NCI-H69 (cell line): Measurements from ENCODE around the gene NEIL1.
"Not testable (repeated sequence)": the region's sequence is repeated elsewhere in the genome, so short reads cannot be mapped to it uniquely, and the experiment has no call there.

Experiments
- DNase-seq: peaks from one replicate; lab custom pipeline; 2025; lab: John Stamatoyannopoulos, UW

NEIL1 gene

DNA sequence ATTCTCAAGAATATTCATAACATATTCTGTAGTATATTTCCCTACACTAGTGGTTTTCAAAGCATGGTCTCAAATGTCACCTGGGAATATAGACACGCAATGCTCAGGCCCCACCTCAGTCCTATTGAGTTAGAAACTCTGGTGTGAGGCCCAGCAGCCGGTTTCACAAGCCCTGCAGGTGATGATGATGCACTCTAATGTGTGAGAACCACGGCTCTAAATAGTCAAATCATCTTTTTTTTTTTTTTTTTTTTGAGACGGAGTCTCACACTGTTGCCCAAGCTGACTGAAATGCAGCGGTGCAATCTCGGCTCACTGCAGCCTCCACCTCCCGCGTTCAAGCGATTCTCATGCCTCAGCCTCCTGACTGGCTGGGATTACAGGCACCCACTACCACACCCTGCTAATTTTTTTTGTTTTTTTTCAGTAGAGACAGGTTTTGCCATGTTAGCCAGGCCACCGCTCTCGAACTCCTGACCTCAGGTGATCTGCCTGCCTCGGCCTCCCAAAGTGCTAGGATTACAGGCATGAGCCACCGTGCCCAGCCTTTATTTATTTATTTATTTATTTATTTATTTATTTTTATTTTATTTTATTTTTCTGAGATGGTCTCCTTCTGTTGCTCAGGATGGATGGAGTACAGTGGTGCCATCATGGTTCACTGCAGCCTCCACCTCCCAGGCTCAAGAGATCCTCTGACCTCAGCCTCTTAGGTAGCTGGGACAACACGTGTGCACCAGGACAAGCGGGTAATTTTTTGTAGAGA is 13.0 kb upstream of the NEIL1 start:
- DNase-seq = not testable (repeated sequence)

DNA sequence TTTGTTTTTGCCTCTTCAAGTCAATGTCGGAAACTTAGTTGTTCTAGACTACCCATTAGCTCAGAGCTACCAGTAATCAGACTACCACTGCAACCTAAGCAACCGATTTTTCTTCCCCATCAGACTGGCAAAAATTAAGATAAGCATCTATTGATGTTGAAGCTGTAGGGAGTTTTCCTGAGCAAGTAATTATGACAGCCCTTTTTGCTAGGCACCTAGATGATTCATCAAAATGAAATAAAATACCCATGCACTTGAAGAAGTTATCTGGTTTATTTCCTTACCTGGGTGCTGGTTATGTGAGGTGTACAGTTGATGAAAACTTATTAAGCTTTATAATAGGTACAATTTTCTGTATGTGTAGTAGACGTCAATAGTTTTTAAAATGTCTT is 11.5 kb upstream of the NEIL1 start:
- no peak for DNase-seq

DNA sequence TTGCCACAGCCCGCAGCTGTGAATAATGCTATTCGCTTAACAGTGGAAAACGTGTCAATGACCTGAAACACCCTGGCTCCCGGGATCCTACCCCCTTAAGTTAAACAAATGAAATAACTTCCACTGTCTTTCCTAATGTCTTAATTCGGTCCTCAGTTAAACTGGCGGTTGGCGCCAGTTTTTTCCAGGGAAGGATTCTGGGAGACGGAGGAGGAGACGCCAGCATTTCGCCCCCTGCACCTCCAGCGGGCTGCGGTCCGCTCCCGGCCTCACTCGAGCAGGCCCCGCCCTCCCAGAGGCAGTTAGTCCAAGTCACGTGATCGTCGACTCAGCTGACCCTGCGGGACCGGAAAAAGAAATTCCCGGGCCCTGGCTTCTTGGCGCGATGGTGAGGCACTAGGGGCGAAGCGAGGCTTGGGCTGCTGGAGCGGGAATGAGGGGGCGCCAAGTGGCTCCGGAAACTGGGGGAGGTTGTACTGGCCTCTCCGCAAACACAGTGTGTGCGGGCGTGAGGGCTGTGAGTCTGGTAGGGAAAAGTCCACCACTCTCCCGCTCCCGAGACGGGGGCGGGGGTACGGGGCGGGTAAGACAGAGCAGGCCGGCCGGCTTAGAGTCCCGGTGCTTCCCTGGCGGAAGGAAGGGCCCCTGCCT is 11.0 kb upstream of the NEIL1 start, which contains the start of gene COMMD4:
COMMD4 (plus strand) TSS at position 359 of the 651 bp plus-strand sequence; CDS start at position 386, 27 bp downstream.
- peak; percentile 94 for DNase-seq

DNA sequence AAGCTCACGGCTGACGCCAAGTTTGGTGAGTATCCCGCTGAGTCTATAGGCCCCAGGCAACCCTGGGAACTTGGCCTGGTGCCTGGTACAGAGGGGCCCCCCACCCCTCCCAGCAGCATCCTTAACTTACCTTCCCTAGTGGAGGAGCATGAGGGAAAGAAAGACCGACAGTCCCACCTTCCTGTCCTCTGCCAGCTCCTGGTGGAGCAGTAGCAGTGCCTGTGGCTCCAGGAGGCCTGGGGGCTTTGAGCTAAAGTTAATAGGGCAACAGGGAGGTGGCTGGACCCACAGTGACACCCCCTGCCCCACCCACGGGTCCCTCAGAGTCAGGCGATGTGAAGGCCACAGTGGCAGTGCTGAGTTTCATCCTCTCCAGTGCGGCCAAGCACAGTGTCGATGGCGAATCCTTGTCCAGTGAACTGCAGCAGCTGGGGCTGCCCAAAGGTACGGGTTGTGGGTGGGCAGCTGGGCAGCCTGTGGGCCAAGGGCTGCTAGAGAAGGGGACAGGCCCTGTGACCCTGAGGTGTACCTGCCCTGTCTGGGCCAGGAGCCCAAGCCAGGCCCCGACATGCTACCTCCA is 8.1 kb upstream of the NEIL1 start:
- DNase-seq = no peak

DNA sequence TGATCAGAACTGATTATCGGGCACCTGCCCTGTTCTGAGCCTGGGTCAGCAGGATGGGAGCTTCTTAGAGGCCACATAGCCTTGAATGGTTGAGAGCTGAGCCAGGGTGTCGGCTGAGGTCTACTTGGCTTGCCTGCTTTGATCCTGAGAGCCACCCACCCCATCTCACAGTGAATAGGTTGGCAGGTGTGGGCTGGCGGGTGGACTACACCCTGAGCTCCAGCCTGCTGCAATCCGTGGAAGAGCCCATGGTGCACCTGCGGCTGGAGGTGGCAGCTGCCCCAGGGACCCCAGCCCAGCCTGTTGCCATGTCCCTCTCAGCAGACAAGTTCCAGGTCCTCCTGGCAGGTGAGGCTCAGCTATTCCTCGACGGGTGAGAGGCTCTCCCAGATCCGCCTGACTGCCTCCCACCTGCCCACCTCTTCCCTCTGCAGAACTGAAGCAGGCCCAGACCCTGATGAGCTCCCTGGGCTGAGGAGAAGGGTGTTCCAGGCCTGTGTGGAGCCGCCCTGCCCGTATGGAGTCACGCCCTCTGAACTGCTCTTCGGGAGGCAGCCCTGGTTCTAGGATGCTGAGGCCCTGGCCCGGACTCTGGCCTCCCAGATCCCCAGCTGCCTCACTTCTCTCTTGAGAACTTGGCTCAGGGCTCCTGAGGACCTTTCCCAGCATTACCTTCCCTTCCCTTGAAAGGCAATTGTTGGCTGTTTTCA is 7.2 kb upstream of the NEIL1 start:
- DNase-seq = no peak

DNA sequence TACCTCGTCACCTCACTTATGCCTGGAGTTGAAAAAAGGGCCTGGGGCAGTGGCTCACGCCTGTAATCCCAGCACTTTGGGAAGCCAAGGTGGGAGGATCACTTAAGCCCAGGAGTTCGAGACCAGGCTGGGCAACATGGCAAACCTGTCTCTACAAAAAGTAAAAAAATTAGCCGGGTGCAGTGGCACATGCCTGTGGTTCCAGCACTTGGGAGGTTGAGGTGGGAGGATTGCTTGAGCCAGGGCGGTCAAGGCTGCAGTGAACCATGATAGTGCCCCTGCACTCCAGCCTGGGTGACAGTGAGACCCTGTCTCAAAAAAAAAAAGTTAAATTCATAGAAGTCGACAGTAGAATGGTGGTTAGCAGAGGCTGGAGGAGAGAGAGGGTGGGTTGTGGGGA is 4.6 kb upstream of the NEIL1 start:
- DNase-seq = no peak

DNA sequence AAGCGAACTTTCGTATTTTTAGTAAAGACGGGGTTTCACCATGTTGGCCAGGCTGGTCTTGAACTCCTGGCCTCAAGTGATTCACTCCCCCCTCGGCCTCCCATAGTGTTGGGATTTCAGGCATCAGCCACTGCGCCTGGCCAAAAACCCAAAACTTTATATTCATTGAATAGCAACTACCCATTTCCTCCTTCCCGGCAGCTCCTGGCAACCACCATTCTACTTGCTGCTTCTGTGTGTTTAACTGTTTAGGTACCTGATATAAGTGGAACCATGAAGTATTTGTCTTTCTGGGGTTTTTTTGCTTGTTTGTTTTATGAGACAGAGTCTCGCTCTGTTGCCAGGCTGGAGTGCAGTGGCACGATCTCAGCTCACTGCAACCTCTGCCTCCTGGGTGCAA is 2.9 kb upstream of the NEIL1 start:
- DNase-seq = not testable (repeated sequence)

DNA sequence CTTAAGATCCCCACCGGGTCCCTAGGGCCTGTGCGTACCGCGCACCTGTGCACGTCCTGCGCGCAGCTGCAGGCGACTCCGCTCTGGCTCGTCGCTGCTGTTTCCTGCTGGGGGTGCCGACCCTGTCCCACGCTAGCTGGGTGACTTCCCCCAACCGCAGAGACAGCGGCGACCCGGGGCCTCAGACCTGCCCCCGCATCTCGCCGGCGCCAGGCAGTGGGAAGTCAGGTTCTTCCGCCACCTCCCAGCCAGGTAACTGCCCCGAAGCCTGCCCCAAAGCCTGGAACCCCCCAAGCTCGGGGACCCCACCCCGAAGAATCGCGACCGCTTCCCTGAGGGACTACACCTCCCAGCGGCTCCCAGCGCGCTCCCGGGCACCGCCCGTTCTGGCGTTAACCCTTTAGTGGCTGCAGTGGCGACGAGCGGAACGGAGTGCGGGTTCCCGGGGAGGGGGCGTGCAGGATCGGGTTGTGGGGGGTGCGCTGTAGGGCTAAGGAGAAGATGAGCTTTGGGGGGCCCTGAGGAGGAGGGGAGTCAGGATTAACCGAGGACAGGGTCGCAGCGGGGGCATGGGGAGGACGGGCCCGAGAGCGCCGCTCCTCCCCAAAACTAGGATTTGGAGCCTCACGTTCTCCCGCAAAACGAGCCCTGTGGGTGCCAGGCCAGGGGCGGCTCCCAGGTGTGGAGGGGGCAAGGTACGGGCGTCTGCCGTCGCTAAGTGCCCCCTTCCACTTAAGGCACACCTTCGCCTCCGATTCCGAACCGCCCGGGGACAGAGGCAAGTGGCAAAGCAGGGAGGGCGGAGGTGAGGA is 589 bp downstream of the NEIL1 start:
- DNase-seq = peak; percentile 40

DNA sequence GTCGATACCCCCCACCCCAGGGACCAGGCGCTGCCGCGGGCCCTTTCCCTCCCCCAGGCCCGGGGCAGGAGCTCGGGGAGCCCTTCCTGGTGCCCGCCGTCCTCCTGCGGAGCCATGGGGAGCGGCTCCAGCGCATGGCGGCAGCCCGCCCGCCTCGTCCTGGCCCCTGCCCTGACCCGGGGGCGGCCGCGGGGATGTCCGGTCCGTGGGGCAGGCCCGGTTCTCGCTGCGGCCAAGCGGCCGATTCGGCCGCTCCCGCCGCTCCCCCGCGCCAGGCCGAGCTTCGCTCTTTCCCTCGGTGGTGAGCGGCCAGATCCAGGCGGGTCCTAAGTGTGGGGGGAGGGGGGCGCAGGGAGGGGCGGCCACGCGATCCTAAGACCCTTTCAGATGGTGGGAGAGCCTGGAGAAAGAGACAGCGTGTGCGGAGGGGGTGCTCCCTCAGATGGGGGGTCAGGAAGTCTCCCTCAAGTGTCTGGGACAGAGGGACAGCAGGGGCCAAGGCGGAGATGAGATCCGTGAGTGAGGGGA is 1.3 kb downstream of the NEIL1 start:
- DNase-seq = no peak

DNA sequence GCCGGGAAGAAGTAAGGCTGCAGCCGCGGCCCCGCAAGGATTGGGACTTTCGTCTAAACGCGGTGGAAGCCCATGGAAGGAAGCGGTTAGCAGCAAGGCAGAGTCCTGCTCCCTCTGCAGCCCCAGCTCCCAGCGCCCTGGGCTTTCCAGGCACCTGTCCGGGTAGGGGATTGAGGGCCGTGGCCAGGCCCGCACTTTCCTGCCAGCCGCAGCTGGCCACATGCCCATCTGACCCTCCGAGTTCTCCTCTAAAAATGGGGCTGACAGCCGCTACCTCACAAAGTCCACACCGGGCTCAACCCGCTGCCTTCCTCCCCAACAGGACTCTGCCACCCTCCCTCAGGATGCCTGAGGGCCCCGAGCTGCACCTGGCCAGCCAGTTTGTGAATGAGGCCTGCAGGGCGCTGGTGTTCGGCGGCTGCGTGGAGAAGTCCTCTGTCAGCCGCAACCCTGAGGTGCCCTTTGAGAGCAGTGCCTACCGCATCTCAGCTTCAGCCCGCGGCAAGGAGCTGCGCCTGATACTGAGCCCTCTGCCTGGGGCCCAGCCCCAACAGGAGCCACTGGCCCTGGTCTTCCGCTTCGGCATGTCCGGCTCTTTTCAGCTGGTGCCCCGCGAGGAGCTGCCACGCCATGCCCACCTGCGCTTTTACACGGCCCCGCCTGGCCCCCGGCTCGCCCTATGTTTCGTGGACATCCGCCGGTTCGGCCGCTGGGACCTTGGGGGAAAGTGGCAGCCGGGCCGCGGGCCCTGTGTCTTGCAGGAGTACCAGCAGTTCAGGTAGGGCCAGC is 1.9 kb downstream of the NEIL1 start:
- peak; percentile 35 for DNase-seq

DNA sequence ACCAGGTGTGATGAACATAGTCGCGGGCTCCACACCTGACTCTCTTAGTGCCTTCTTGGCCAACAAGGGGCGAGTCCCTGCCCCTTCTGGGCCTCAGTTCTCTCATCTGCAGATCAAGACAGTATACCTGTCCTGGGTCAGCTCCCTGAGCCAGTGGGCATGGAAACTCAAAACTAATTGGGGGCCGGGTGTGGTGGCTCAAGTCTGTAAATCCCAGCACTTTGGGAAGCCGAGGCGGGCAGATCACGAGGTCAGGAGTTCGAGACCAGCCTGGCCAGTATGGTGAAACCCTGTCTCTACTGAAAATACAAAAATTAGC is 2.5 kb downstream of the NEIL1 start:
- not testable (repeated sequence) for DNase-seq

DNA sequence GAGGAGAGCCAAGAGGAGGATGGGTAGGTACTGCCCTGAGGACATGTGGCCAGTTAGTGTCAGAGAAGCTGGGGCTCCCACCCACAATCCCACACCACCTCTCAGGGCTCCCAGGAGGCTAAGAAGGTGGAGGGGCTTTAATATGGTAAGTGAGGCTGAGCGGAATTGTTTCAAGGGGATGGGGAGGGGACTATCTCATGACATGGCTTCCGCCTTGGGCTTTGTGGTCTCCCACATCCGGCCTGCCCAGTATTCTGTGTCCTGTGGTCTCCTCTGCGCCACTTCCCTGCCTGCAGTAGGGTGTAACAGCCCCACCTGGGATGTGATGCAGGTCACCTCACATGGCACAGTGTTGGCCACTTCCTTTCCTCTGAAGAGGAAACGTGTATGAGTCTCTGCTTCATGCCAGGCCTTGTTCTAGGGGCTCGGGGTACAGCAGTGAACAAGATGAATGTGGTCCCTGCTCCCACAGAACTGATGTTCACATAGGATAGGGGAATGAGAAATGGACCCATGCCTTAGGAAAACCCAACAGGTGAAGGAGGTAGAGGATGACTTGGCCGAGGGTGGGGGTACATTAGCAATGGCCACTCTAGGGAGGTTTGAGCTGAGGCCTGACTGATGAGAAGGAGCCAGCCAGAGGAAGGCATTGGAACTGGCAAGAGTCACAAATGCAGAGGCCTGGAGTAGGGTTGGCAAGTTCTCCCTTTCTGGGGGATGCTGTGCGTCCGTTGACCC is 3.2 kb downstream of the NEIL1 start:
- DNase-seq = no peak

DNA sequence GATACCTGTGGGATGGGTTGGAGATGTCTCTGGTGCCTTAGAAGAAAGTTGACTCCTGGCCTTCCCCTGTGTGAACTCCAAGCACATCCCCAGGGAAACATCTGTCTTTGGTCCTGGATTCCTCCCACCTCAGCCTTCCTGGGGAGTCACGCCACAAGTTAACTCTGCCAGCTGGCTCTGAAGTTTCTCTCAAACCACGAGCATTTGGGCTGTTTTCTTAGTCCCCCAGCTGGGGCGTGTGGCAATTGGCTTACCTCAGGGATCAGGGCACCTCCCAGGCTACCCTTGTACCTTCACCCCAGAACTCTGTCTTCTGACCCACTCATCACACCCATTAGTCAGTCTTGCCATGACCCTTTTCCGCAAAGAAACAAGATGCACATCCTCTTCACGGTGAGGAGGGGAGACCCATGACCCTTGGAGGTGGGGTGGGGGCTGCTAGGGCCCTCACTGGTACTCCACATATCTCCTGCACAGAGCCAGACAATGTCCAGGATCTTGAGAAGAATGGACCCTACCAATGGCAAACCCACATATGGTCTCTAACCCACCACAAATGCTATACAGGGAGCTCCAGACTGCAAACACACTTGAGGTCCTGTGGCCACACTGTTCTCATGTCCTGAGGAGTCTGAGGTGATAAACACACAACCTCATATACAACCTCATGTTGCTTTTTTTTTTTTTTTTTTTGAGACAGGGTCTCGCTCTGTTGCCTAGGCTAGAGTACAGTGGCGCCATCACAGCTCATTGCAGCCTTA is 3.9 kb downstream of the NEIL1 start:
- DNase-seq = no peak

DNA sequence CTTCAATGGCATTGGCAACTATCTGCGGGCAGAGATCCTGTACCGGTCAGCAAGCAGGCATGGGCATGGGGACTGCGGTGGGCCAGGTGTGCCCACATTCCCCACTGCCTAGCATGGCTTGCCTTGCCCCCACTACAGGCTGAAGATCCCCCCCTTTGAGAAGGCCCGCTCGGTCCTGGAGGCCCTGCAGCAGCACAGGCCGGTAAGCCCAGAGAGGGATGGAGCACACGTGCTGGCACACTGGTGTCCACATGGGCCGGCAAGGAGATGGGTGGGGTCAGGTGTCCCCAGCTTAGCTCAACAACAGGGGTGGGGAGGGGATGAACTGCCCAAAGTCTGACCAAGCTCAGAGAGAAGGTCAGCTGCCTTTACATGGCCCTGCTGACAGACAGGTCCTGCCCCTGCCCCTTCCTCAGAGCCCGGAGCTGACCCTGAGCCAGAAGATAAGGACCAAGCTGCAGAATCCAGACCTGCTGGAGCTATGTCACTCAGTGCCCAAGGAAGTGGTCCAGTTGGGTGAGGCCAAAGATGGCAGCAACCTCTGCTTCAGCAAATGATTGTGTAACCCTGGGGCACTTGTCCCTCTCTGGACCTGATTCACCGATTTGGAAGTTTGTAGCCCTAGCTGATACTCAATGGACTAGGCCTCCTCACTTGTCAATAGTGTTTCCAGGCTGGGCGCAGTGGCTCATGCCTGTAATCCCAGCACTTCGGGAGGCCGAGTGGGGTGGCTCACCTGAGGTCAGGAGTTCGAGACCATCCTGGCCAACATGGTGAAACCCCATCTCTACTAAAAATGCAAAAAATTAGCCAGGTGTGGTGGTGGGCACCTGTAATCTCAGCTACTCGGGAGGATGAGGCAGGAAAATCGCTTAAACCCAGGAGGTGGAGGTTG is 5.6 kb downstream of the NEIL1 start:
- DNase-seq = no peak

DNA sequence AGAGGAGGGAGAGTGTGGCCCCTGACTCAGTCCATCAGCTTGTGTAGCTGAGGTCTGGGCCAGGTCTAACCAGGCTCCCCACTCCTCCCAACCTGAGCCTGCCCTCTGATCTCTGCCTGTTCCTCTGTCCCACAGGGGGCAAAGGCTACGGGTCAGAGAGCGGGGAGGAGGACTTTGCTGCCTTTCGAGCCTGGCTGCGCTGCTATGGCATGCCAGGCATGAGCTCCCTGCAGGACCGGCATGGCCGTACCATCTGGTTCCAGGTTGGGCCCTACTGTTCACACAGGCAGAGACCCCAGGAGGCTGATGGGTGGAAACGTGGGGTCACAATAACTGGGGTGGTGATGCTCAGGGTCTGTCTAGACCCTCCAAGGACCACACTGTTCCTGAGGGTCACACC is 6.8 kb downstream of the NEIL1 start:
- no peak for DNase-seq

DNA sequence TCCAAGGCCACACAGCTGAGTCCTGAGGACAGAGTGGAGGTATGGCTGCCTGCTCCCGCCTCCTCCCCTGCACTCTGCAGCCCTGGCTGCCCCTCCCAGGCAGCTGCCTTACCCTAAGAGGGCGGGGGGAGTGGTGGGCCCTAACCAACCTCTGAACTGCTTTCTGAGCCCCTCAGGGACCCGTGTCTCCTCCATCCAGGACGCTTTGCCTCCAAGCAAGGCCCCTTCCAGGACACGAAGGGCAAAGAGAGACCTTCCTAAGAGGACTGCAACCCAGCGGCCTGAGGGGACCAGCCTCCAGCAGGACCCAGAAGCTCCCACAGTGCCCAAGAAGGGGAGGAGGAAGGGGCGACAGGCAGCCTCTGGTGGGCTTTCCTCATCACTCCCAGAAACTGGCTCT is 7.6 kb downstream of the NEIL1 start:
- DNase-seq = no peak

DNA sequence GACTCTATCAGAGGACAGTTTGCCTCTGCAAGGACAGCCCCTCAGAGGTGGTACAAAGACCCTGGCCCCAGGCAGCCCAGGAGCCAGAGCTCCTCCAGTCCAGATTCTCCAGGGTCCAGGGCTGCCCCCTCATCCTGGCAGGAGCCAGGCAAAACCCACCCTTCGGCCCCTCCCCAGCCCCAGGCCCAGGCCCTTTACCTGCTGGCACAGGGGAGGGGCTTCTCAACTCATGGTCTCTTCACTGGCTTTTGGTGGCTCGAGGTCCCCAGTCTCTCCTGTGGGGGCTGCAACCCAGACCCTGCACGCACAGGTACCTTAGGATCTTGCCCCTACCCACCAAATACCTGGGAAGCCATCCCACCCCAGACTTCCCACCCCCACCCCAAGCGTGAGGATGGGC is 8.5 kb downstream of the NEIL1 start:
- DNase-seq = no peak

DNA sequence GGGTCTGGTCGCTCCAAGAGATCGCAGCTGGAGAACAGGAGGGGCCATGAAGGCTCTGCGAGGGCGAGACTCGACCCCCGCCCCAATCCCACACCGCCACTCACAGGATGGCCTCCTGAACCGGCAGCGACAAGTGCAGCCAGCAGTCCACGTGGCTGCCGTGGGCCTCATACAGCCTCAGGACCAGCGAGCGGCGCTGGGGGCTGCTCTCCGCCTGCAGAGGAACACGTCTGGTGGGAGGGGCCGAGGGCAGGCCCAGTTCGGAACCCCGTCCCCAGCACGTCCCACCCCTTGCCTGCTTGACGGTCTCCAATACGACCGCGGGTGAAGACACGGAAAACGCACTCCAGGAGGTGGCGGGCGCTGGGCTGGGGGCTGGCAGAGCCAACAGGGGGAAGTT is 9.2 kb downstream of the NEIL1 start:
- DNase-seq = no peak
